Uterus (tissue), 2 donors: ENCODE data around the gene HEY2.

Experiments used
- CTCF ChIP-seq, 4 experiments: fragments of 200-600 bp in 2 of 4; fragments of 450-650 bp in 2 of 4; sonication (generic) in 2 of 4; IDR thresholded peaks; one replicate each; pipeline ENCODE4 v1.5.1; 2016 to 2019; ENCODE audit warnings: antibody characterized with exemption in 4 of 4, mild to moderate bottlenecking in 2 of 4, moderate library complexity in 1 of 4
- POLR2A ChIP-seq, 2 donors: fragments of 450-650 bp; IDR thresholded peaks; one replicate each; pipeline ENCODE4 v1.6.1; 2016; ENCODE audit warnings: antibody characterized with exemption in 2 of 2, mild to moderate bottlenecking in 1 of 2, moderate library complexity in 1 of 2

- TF ChIP-seq CTCF (IDR thresholded peaks at IDR 0.05) (no peak), POLR2A (IDR thresholded peaks at IDR 0.05) (no peak)
Observed at GRCh38 chr6:125701354-125701668, 48.1 kb upstream of the HEY2 start.
